CD4-positive, alpha-beta T cell treated with Interleukin-17A for 4 hours (primary cell): ENCODE results near the gene PPP1CB.

Experiments
- DNase-seq: peaks from one replicate; pipeline ENCODE4 v3.0.0-alpha.2; 2020; ENCODE audit warnings: mixed read lengths

The PPP1CB gene

DNA sequence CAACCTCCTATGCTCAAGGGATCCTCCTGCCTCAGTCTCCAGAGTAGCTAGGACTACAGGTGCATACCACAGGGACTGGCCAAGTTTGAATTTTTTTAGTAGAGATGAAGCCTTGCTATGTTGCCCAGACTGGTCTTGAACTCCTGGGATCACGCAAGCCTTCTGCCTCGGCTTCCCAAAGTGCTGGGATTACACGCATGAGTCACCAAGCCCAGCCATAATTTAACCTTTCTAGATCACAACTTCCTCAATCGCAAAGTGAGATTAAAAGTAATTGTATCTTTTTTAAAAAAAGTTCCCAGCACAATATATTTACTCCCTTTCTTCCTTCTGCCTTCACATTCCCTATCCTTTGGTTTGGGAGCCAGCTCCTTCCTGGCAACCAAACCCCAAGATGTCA is 5.8 kb upstream of the PPP1CB start:
- DNase-seq: no peak

DNA sequence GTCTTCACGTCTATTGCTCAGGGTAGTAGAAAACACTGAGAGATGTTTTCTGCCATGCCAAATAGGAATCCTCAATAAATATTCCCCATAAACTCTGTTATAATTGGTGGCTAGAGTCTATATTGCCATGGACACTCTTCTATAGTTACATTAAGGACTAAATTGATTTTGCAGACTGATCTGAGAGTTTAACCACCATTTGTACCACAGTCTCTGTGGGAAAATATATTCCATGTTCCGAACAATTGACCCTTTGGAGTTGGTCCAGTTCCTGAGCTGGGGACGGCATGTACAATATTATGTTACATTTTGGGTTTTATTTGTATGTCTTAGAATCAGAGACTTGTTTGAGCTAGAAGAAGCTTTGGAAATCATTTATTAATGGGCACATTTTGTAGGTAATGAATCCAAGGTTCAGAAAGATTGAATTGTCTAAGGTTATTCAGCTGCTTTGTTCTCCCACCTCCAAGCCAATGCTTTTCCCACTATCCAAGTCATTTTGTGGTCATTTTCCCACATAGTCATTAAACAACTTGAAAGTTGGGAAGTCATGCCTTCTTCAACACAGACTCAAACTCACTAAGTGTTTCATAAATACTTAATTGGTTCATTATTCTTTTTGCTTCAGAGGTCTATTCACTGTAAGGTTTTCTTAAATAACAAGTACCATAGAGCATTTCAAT is 5.1 kb upstream of the PPP1CB start:
- no peak for DNase-seq

DNA sequence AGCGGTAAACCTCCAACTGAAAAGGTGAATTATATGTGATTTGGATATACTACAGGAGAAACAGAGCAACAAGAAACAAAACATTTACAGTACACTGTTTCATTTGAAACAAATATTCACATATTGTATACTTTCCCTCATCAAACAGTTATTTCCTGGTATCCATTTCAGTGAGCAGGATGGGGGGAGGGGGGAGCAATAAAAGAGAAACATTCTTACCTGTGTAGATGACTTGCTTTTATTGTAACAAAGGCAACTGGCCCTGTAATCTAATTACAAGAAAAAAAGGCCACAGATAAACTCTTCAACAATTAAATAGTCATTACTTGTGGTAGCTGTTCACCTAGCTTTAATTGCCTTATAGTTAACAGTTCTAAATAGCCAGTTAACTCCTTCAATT is 3.9 kb upstream of the PPP1CB start:
- peak; percentile 30 for DNase-seq

DNA sequence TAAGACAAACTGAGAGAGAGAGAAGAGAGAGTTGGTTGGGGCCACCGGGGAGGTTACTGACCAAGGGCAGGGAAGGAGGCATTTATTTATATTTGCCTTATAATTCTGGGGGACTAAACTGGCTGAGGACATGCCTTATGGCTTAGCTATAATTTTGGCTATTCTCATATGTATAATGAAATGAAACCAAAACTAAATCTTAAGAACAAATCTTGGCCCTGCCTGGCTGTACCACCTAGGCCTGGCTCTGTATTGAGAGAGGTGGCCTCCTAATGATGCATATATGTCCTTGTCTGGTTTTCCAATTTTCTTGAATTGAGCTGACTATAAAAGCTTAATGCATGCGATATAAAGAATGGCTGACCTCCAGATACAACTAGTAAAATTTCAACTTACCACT is 3.5 kb upstream of the PPP1CB start:
- no peak for DNase-seq

DNA sequence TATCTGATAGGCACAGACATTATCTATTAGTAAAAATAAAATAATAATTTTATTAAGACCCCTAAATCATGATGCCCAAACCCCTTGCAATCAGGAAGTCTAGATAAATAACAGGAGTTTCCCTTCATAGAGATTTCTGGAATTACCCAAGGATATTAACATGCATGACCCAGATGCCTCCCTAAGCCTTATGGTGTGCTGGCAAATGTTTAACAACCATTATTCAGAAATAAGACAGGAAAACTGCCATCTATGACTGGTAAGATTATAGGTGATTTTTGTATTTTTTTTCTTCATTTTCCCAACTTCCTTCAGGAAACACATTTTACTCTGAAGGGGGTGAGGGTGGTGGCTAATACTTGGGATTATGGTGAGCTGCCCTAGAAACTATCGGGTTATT is 2.7 kb upstream of the PPP1CB start:
- DNase-seq: no peak

DNA sequence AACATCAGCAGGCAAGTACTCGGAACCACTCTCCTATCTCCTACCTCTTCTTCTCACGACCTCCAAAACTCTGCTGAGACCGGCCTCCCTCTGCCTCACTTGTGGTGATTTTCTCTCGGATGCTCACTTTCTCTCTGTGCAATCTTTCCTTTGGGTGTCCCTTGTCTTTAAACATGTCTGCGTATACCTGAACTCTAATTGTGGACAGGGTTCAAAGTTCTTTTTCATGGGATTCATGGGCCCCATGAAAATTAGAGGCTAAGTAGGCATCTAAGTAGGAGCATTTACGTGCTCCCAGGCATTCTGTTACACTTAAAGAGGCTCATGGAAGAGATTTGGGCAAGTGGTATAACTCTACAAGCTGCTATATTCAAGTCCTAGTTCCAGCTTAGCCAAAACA is 2.1 kb upstream of the PPP1CB start:
- no peak for DNase-seq

DNA sequence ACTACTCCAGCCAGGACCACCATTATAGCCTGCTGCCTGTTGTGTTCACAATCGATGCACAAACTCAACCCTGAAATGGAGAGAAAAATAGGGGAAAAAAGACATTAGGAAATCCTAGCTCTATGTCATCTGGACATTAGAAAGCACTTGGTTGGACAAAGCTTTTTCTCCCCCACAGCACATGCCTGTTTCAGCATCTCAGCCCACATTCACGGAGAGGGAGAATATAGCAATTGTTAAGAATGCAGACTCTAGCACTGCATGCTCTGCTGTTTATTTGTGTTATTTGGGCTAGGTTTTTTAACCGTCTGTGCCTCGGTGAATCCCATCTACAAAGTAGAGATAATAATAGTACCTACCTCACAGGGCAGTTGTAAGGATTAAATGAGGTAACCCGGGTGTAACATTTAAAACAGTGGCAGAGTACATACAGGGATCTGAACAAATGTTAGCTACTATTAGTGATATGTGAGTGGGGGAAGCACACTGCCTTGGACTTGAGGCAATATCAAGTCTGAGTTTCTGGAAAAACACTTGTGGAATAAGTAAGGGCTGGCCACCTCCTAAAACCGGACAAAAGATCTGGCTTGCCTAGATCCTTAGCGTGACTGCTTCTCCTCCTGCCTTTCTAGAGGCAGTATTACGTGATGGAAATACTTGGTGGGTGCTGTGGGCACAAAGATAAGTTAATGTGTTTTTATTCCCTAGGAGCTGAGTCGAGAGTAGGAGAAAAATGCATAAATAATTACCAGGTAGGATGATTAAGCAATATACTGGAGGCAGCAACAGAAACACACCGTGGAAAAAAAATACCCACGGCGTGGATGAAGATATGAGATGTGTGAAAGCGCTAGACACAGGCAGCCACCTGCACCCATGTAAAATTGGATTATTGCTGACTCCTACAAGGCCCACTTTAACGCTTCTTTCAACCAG is 1.0 kb upstream of the PPP1CB start:
- DNase-seq: peak; percentile 28

DNA sequence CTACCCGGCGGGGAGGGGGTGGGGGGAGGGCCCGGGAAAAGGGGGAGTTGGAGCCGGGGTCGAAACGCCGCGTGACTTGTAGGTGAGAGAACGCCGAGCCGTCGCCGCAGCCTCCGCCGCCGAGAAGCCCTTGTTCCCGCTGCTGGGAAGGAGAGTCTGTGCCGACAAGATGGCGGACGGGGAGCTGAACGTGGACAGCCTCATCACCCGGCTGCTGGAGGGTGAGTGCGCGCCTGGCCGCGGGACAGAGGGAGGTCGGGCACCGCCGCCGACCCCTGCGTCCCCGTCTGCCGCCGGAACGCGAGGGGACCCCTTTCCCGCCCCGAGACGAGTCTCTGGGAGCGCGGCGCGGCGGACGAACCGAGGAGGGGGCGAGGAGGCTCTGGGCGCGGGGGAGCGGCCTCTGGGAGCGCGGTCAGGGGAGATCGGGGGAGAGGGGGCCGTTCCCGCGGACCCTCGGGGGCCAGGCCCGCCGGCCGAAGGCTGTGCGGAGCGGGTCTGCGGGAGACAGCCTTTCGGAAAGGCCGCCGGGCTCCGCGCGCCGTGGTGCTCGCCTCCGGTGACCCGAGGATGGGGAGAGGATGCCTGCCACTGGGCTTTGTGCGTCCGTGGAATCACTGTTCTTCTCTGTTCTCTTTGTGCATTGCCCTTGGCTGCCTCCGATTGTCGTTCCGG is 463 bp downstream of the PPP1CB start:
- peak; percentile 48 for DNase-seq

DNA sequence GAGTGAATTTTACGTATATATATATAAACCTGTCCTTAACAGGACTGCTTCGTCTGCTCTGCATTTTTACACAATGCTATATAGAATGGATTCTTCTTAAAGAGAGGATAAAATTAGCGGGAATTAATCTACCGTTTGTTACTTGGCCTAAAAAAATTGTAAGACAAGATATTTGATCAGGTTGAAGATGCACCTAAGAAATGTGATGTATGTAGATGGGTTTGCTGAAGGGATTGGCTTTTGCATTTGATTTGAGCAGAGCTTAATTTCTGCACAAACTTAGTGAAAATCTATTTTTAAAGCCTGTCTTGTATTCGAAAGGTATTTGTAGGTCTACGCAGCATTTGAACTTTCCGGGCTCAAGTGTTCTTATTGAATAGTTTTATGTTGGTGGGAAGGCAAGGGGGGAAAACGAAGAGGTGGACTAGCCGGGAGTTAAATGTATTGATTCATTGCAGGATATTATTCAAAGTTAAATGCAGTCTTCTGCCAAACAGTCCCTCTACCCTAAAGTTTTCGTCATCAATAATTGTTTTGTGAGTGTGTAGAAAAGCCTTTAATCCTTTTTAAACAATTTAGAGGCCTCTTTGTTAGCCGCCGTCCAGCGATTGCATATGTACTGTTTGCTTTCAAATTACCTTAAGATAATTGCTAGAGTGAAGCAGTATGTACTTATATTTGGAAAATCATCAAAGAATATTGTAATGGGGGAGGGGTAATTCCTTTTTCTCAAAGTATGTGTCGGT is 1.2 kb downstream of the PPP1CB start:
- no peak for DNase-seq

DNA sequence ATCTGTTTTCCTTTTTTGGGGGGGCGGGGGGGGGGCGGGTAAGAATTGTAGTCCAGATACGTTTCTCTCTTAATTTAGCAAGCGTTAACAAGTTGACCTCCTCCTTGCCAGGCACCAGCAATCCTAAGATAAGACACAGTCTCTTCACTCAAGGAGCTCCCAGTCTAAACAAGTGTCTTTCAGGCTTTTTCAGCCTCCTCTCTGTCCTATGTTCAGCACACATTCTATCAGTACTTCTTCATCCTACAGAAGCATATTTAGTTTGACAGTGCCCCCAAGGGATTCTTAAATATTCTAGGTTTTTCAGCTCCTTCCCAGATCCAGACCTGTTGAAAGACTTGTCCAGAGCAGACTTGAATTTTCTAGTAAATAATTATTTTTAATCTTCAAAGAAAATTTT is 2.7 kb downstream of the PPP1CB start:
- DNase-seq: no peak

DNA sequence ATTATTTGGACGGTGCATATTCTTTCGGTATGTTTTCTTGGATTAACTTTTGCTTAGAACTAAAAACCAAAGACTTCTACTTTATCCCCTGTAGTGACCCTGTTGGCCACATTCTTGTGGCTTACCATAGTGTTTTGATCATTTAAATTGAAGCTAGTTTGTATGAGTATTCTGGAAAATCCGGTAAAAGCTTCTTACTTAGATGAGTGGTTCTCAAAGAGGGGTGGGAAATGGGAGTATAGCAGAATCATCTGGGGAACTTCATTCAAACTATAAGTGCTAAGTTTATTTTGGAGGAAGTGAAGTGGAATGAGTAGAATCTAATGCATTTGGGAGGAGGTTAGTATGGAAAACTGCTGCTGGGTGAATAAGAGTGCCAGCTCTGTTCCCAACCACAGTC is 3.8 kb downstream of the PPP1CB start:
- no peak for DNase-seq

DNA sequence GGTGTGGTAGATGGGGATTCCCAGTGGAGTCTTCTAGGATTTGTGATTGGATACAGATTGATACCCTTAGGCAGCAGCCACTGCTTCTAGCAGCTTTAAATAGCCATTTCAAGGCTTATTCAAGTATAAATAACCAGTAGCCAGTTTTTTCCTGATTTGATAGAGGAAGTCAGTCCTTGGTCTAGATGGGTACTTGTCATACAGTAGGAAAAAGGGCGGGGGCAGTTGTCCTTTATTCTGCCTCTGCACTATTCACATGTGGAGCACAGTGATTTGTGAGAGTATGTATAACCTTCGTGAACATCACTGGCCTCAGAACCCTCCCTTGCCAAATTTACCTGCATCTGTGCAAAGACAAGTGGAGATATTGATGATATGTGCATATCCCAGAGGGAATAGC is 6.8 kb downstream of the PPP1CB start:
- no peak for DNase-seq

DNA sequence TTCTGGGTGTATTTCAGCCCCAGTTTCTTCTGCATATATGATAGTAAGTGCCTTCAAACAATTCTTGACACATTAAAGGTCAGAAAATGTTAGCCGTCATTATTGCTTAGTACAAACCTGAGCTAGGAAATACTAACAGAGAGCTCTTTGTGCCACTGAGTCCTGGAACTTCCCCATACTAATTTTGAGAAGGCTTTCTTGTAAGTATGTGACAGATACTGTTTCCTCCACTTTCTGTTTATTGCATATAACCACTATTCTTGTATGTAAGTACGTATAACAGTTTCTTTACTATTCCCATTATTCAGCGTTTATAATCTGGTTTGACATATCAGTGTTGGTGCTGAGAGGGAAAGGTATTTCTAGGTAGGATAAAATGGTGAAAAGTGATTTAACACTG is 9.8 kb downstream of the PPP1CB start:
- DNase-seq: no peak

DNA sequence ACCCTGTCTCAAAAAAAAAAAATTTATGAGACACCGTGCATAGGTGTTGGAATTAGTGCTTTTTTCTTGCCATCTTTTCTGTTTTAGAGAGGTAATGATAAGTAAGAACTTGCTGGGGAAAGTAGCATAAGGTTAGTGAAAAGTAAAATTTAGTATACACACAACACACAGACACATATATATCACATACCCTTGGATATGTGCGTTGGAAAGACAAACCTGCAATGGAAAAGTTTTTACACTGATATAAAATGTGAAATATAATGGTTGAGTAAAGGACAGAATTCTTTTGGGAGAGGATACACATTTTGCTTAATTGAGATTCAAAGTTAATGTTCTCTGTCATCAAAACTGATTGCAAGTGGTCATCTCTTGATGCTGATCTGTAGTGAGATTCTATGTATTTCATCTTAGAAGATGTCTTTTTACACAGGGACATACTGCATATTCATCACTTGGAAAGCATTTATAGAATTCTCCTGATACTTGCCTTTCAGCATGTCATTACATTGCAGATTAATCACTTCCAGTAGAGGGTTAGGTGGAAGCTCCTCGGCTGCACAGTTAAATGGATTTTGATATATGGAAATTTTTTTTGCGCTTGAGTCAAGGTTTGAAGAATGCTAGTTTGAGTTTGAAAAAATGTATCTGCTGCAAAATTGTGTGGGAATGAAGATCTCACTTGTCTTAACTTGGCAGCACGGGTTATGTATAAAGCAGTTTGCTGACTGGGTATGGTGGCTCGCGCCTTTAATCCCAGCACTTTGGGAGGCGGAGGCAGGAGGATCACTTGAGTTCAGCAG is 13.5 kb downstream of the PPP1CB start:
- DNase-seq: no peak

DNA sequence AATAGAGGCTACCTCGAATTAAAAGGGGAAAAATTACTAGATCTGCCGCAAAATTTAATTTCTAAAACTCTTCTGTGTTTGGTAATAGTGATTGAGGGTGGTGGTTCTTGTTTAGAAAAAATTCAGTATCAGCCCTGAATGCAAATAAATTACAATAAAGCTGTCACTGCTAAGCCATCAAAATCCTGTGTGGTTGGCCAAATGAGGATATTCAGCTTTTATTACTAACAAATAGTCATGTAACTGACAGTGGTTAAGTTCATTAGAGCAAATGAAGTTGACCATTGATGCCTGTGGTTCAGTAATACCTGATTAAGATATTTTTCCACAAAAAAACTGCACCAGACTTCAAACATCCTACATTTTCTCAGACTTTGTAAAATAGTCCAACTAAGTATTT is 14.4 kb downstream of the PPP1CB start:
- no peak for DNase-seq

DNA sequence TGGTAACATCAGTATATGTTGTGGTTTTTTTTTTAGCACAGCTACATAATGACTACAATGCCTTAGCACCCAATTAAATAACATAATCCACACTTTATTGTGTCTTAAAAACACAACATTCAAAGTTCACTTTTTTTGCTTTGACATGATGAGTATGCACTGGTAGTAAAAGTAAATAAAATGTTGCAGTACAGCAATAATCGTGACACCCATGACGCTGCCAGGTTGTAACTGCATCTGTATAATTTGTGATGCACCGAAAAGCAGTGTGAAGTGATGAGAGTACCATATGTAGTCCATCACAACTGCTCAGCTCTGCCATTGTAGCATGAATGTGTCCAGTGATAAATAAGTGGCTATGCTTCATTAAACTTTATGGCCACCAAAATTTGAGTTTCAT is 15.7 kb downstream of the PPP1CB start:
- DNase-seq: no peak

DNA sequence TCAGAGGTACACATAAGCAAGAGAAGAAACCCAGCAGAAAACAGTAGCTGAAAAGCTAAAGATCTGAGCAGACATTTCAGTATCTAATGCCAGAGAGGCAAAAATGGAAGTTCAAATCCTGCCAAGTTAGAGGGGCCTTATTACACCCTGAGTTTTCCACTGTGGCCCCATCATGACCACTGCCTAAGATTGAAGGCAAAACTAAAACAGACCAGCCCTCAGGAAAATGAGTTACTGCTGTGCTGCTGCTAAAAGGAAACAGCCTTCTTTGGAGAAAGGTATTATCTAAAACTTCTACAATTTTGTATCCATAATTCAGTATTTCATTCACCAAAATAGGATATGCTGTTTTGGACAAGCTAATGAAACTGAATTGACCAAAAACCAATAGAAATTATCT is 16.8 kb downstream of the PPP1CB start:
- no peak for DNase-seq

DNA sequence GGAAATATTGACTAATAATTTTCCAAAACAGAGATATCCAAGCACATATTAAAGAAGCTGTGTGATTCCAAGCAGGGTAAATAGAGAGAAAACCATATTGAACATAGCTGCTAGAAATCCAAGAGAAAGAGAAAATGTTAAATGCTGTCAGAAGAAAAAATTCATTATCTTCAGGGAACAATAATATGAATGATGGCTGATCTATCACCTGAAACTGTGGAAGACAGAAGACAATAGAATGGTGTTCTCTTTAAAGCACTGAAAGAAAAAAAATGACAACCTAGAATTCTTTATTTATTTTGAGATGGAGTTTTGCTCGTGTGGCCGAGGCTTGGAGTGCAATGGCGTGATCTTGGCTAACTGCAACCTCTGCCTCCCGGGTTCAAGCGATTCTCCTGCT is 17.3 kb downstream of the PPP1CB start:
- no peak for DNase-seq

DNA sequence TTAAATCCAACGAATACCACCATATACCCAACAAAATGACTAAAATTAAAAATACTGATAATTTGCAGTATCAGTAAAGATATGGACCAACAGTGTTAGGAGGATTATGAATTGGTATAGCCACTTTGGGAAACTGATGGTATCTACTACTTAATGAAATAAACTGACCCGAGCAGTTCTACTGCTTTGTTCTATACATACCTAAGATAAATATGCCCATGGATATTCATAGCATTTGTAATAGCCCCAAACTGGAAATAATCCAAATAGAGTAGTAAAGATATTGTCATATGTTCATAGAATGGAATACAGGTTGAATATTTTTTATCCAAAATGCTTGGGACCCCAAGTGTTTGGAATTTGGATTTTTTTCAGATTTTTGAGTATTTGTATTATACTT is 20.7 kb downstream of the PPP1CB start:
- no peak for DNase-seq

DNA sequence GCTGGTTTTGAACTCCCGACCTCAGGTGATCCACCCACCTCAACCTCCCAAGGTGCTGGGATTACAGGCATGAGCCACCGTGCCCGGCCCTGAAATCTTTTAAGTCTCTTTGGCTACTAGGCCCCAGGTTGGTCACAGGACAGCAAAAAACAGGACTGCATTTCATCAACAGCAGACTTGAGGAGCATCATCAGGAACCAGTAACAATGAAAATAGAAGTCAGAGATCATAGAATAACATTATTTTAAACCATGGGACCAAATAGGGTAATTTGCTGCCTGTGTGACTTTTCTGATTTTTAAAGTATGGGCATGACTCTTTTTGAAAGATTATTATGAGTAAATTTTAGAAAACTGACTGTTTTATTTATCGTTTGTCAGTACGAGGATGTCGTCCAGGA is 24.8 kb downstream of the PPP1CB start:
- DNase-seq: no peak

DNA sequence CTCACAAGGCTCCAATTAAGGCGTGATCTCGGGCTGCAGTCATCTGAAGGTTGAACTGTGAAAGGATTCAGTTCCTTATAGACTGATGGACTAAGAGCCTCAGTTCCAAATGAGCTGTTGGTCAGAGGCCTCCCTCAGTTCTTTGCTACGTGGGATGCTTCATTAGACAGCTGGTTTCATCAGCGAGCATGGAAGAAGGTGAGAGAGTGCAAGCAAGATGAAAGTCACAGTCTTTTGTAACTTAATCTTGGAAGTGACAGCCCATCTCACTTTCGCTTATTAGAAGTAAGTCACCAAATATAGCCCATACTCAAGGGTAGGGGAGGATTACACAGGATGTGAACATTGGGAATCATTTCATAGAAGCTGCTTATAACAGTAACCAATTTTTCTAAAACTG is 26.8 kb downstream of the PPP1CB start:
- no peak for DNase-seq

DNA sequence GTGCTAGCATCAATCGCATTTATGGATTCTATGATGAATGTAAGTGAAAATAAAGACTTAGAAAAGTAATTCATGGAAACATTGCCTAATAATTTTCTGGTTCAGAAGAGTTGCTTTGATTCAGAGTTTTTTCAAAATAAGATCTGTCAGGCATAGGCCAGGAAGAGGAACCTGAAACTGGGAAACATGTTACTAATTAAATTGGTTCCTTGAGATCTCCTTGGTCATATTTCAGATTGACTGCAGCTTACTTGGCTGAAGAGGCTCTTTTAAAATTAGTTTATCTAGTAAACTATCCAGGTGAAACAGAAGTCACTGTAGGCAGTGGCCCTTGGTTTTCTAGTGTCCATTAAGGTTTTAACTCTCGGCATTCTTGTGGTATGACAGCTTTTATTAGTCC is 27.4 kb downstream of the PPP1CB start:
- DNase-seq: no peak
